Upper lobe of right lung (tissue), 1 donor: Measurements from ENCODE around the gene SLC6A12. TPM values are rescaled to one million over a fixed set of nuclear protein-coding genes. Genes with fewer than 3 reads are reported as not detected.

Experiments used
- ATAC-seq: fragments of 200-7000 bp; cut with Tn5 transposase; one replicate; pipeline ENCODE4 v1.9.1; 2020; ENCODE audit warnings: mild to moderate bottlenecking, moderate library complexity
- DNase-seq: peaks from one replicate; pipeline ENCODE4 v3.0.0-alpha.2; 2020
- H3K27ac ChIP-seq: fragments of 200-600 bp; one replicate; pipeline ENCODE4 v1.8.0; 2022
- H3K27me3 ChIP-seq: fragments of 200-600 bp; one replicate; pipeline ENCODE4 v1.8.0; 2022; ENCODE audit warnings: mild to moderate bottlenecking
- H3K36me3 ChIP-seq: fragments of 200-600 bp; one replicate; pipeline ENCODE4 v1.8.0; 2022
- H3K4me1 ChIP-seq: fragments of 200-600 bp; one replicate; pipeline ENCODE4 v1.8.0; 2022
- H3K4me3 ChIP-seq: fragments of 200-600 bp; one replicate; pipeline ENCODE4 v1.8.0; 2022; ENCODE audit warnings: mild to moderate bottlenecking
- H3K9me3 ChIP-seq: fragments of 200-600 bp; one replicate; pipeline ENCODE4 v1.8.0; 2022
- CTCF ChIP-seq: fragments of 200-600 bp; IDR thresholded peaks from one replicate; pipeline ENCODE4 v1.8.0; 2022; ENCODE audit warnings: antibody characterized with exemption
- intact Hi-C: fragments of 100-400 bp; cut with DNase I; formaldehyde crosslinking; loops from one replicate; pipeline ENCODE4 v1.11.0; 2022
- total RNA-seq: library from RNA; stranded (reverse); fragmentation: NEBNext Ultra II Directional; extraction: Animal tissue kit (Norgen Biotek cat#: 25700); gene quantifications from one replicate; pipeline ENCODE4 v1.2.1, GENCODE V29; 2021
- donor health status: DM: no; HTN: yes; CAD: no; lungs with severe emphysema.

SLC6A12 gene
- total RNA-seq, 1 donor from 2014 or later: 11.1 TPM

- no peak overlapping the region for H3K4me3 ChIP-seq
- no peak for ATAC-seq
- H3K27ac ChIP-seq: no peak overlapping the region
- TF ChIP-seq CTCF: no peak
- no peak for DNase-seq
- no peaks in the 10 kb centered on the region for H3K4me1 ChIP-seq
- intact Hi-C loops: no loop called here
- H3K9me3 ChIP-seq: no peaks in the 10 kb centered on the region
- H3K36me3 ChIP-seq: no peaks in the 10 kb centered on the region
- H3K27me3 ChIP-seq: no peaks in the 10 kb centered on the region
These were observed 52.1 kb downstream of the SLC6A12 start for GRCh38 chr12:161823-162222.

GRCh38 chr12:160858-161257 lies 53.1 kb downstream of the SLC6A12 start:
- H3K36me3 ChIP-seq: no peaks in the 10 kb centered on the region
- no peak for ATAC-seq
- no peaks in the 10 kb centered on the region for H3K4me1 ChIP-seq
- H3K27ac ChIP-seq: no peak overlapping the region
- H3K9me3 ChIP-seq: no peaks in the 10 kb centered on the region
- no peak overlapping the region for H3K4me3 ChIP-seq
- no peak for TF ChIP-seq CTCF
- DNase-seq: no peak
- no peaks in the 10 kb centered on the region for H3K27me3 ChIP-seq
- intact Hi-C loops: no loop called here

- Histone ChIP-seq H3K27me3 (no peaks in the 10 kb centered on the region), H3K4me1 (no peaks in the 10 kb centered on the region), H3K4me3 (no peak overlapping the region), H3K9me3 (no peaks in the 10 kb centered on the region), H3K27ac (no peak overlapping the region), H3K36me3 (no peaks in the 10 kb centered on the region)
- intact Hi-C loops: no loop called here
- TF ChIP-seq CTCF: no peak
- no peak for ATAC-seq
- DNase-seq: no peak
These were observed 54.7 kb downstream of the SLC6A12 start for GRCh38 chr12:159156-159782.

- no peaks in the 10 kb centered on the region for H3K4me1 ChIP-seq
- no peaks in the 10 kb centered on the region for H3K9me3 ChIP-seq
- intact Hi-C loops: no loop called here
- no peak overlapping the region for H3K27ac ChIP-seq
- H3K4me3 ChIP-seq: no peak overlapping the region
- ATAC-seq (no peak), DNase-seq (no peak)
- no peaks in the 10 kb centered on the region for H3K27me3 ChIP-seq
- no peaks in the 10 kb centered on the region for H3K36me3 ChIP-seq
- no peak for TF ChIP-seq CTCF
These were observed 56.3 kb downstream of the SLC6A12 start for GRCh38 chr12:157644-158043.

- H3K4me3 ChIP-seq: no peak overlapping the region
- intact Hi-C loops: no loop called here
- DNase-seq (no peak), ATAC-seq (no peak)
- no peak for TF ChIP-seq CTCF
- no peaks in the 10 kb centered on the region for H3K36me3 ChIP-seq
- H3K27ac ChIP-seq: no peak overlapping the region
- H3K4me1 ChIP-seq: no peaks in the 10 kb centered on the region
- H3K9me3 ChIP-seq: no peaks in the 10 kb centered on the region
- no peaks in the 10 kb centered on the region for H3K27me3 ChIP-seq
These were observed 57.0 kb downstream of the SLC6A12 start for GRCh38 chr12:156945-157344.

GRCh38 chr12:155646-156045 lies 58.3 kb downstream of the SLC6A12 start:
- TF ChIP-seq CTCF: no peak
- Histone ChIP-seq H3K4me1 (no peaks in the 10 kb centered on the region), H3K4me3 (no peak overlapping the region), H3K27ac (no peak overlapping the region), H3K27me3 (no peaks in the 10 kb centered on the region), H3K9me3 (no peaks in the 10 kb centered on the region), H3K36me3 (no peaks in the 10 kb centered on the region)
- DNase-seq: no peak
- intact Hi-C loops: no loop called here
- no peak for ATAC-seq
